Vagina (tissue), 2 donors: Measurements from ENCODE around the gene DAND5. TPM values are rescaled to one million over a fixed set of nuclear protein-coding genes. Genes with fewer than 3 reads are reported as not detected.

Experiments used
- DNase-seq, 2 donors: peaks; one replicate each; pipeline ENCODE4 v3.0.0-alpha.2; 2017; ENCODE audit errors: extremely low spot score in 2 of 2
- H3K27ac ChIP-seq: fragments of 200-600 bp; sonication (generic); one replicate; pipeline ENCODE4 v1.5.1; 2019
- H3K27me3 ChIP-seq: fragments of 200-600 bp; sonication (generic); one replicate; pipeline ENCODE4 v1.5.1; 2019
- H3K36me3 ChIP-seq, 2 donors: fragments of 200-600 bp; sonication (generic); one replicate each; pipeline ENCODE4 v1.5.1; 2017 to 2019
- H3K4me1 ChIP-seq: fragments of 200-600 bp; sonication (generic); one replicate; pipeline ENCODE4 v1.5.1; 2019
- H3K4me3 ChIP-seq, 2 donors: fragments of 200-600 bp; sonication (generic); 1 replicate in 1 of 2; 2 replicates in 1 of 2; pipeline ENCODE4 v1.5.1; 2016 to 2019
- H3K9me3 ChIP-seq: fragments of 200-600 bp; sonication (generic); one replicate; pipeline ENCODE4 v1.5.1; 2019
- CTCF ChIP-seq, 3 experiments: fragments of 450-650 bp in 2 of 3; fragments of 200-600 bp in 1 of 3; sonication (generic) in 1 of 3; IDR thresholded peaks; one replicate each; pipeline ENCODE4 v1.5.1; 2017 to 2019; ENCODE audit warnings: antibody characterized with exemption in 3 of 3, mild to moderate bottlenecking in 2 of 3, moderate library complexity in 2 of 3
- POLR2A ChIP-seq, 2 donors: fragments of 450-650 bp; IDR thresholded peaks; one replicate each; pipeline ENCODE4 v1.6.1; 2017; ENCODE audit warnings: antibody characterized with exemption in 2 of 2, mild to moderate bottlenecking in 2 of 2, moderate library complexity in 2 of 2
- POLR2AphosphoS5 ChIP-seq, 2 donors: sonication (generic); formaldehyde crosslinking; IDR thresholded peaks; one replicate each; pipeline ENCODE4 v1.9.0; 2017; ENCODE audit warnings: antibody characterized with exemption in 2 of 2, mild to moderate bottlenecking in 2 of 2, low read depth in 1 of 2; ENCODE audit not compliant: insufficient read depth in 1 of 2
- intact Hi-C: fragments of 100-400 bp; cut with DNase I; formaldehyde crosslinking; loops from one replicate; pipeline ENCODE4 v1.15.1; 2023
- total RNA-seq: library from RNA; depleted of rRNA; stranded (reverse); fragments of >200 nt; gene quantifications from one replicate; pipeline ENCODE4 v1.2.3, GENCODE V29; 2016

DAND5 gene
- total RNA-seq, 1 donor from 2014 or later: not detected

GRCh38 chr19:12940897-12941296 is 28.5 kb upstream of the DAND5 start:
- Histone ChIP-seq H3K4me1 (peaks cover 70% of the 10 kb centered on the region), H3K36me3 (peaks cover 0 to 50% of the 10 kb centered on the region in 2 donors), H3K27ac (no peak overlapping the region), H3K27me3 (no peaks in the 10 kb centered on the region), H3K4me3 (peak overlapping the region in 1 of 2 donors; percentile 100), H3K9me3 (no peaks in the 10 kb centered on the region)
- intact Hi-C loops: no loop called here
- TF ChIP-seq POLR2AphosphoS5 (IDR thresholded peaks at IDR 0.05; ENCODE audit: insufficient read depth in 1 of 2, low read depth in 1 of 2): no peak
- no peak for TF ChIP-seq POLR2A (IDR thresholded peaks at IDR 0.05)
- no peak for TF ChIP-seq CTCF (IDR thresholded peaks at IDR 0.05)
- DNase-seq: no peak

- H3K27ac ChIP-seq: no peak overlapping the region
- TF ChIP-seq CTCF (IDR thresholded peaks at IDR 0.05) (no peak), POLR2AphosphoS5 (IDR thresholded peaks at IDR 0.05; ENCODE audit: insufficient read depth in 1 of 2, low read depth in 1 of 2) (no peak), POLR2A (IDR thresholded peaks at IDR 0.05) (no peak)
- H3K9me3 ChIP-seq: no peaks in the 10 kb centered on the region
- intact Hi-C loops: no loop called here
- H3K27me3 ChIP-seq: no peaks in the 10 kb centered on the region
- no peak for DNase-seq
- H3K36me3 ChIP-seq: peaks cover 0 to 65% of the 10 kb centered on the region in 2 donors
- H3K4me1 ChIP-seq: peaks cover 83% of the 10 kb centered on the region
- no peak overlapping the region for H3K4me3 ChIP-seq
Observed at GRCh38 chr19:12943437-12944044, 25.8 kb upstream of the DAND5 start.

GRCh38 chr19:12944104-12944674 is 25.2 kb upstream of the DAND5 start:
- Histone ChIP-seq H3K27ac (peak overlapping the region; percentile 11), H3K4me3 (no peak overlapping the region), H3K9me3 (no peaks in the 10 kb centered on the region), H3K27me3 (no peaks in the 10 kb centered on the region), H3K4me1 (peaks cover 82% of the 10 kb centered on the region), H3K36me3 (peaks cover 0 to 72% of the 10 kb centered on the region in 2 donors)
- intact Hi-C loops: no loop called here
- no peak for TF ChIP-seq POLR2AphosphoS5 (IDR thresholded peaks at IDR 0.05; ENCODE audit: insufficient read depth in 1 of 2, low read depth in 1 of 2)
- TF ChIP-seq CTCF (IDR thresholded peaks at IDR 0.05): no peak
- TF ChIP-seq POLR2A (IDR thresholded peaks at IDR 0.05): no peak
- no peak for DNase-seq

DNA sequence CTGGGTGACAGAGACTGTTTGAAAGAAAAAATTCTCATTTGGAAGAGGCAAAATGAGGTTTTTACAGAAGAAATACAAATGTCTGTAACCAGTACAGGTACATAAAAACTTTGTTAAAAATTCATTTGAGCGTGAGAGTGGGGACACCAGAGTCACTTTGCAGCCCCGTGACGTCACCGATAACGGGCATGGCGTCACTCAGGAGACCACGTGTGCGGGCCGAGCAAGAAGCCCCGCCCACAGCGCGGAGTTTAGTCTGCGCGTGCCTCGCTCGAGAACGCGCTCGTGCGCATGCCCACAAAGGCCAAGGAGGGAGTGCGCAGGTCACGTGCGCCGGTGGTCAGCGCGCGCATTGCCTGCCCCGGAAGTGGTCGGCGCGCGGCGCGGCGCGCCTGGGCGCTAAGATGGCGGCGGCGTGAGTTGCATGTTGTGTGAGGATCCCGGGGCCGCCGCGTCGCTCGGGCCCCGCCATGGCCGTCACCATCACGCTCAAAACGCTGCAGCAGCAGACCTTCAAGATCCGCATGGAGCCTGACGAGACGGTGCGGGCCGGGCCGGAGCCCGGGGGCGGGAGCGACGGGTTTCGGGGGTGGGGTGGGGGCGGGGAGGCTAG is 23.8 kb upstream of the DAND5 start, which contains the start of gene RAD23A:
RAD23A (plus strand) TSS at position 384 of the 613 bp plus-strand sequence; CDS start at position 471, 87 bp downstream.
- TF ChIP-seq CTCF (IDR thresholded peaks at IDR 0.05): no peak
- TF ChIP-seq POLR2A (IDR thresholded peaks at IDR 0.05): peak in 1 of 2 donors; percentile 80
- peak; percentile 89 to 97 for TF ChIP-seq POLR2AphosphoS5 (IDR thresholded peaks at IDR 0.05; ENCODE audit: insufficient read depth in 1 of 2, low read depth in 1 of 2)
- Histone ChIP-seq H3K27me3 (no peaks in the 10 kb centered on the region), H3K36me3 (peaks cover 0 to 74% of the 10 kb centered on the region in 2 donors), H3K9me3 (no peaks in the 10 kb centered on the region), H3K4me1 (peaks cover 68% of the 10 kb centered on the region), H3K27ac (peak within 1 kb of the TSS; percentile 94), H3K4me3 (peak within 1 kb of the TSS; percentile 70 to 97)
- peak in 1 of 2 donors; percentile 96 for DNase-seq
- intact Hi-C loops: no loop called here
